Activated naive CD4-positive, alpha-beta T cell treated with anti-CD3 and anti-CD28 coated beads, Interleukin-2, amount 50 U/mL, for 72 hours (primary cell): ENCODE results near the gene LAMA3. TPM values are rescaled to one million over a fixed set of nuclear protein-coding genes. Genes with fewer than 3 reads are reported as not detected.
A peak's percentile ranks its signal among the peaks of the same experiment; 100 is the strongest.

Experiments
- ATAC-seq, 2 donors: fragments of 150-1000 bp; cut with Tn5 transposase; 2 replicates each; pipeline ENCODE4 v1.10.0; 2021; ENCODE audit warnings: mild to moderate bottlenecking in 2 of 2, moderate library complexity in 2 of 2
- DNase-seq, 2 donors: peaks; one replicate each; pipeline ENCODE4 v3.0.0; 2021 to 2022; ENCODE audit warnings: low spot score in 2 of 2
- H3K27ac Mint-ChIP-seq, 2 donors: one replicate each; pipeline ENCODE4 v1.8.0; 2022; ENCODE audit warnings: mild to moderate bottlenecking in 2 of 2, mixed read lengths in 2 of 2
- H3K36me3 Mint-ChIP-seq, 2 donors: one replicate each; pipeline ENCODE4 v1.8.0; 2022; ENCODE audit warnings: mixed read lengths in 2 of 2
- H3K9me3 Mint-ChIP-seq, 2 donors: one replicate each; pipeline ENCODE4 v1.8.0; 2022; ENCODE audit warnings: mixed read lengths in 2 of 2
- total RNA-seq, 2 donors: library from RNA; stranded (reverse); gene quantifications; one replicate each; pipeline ENCODE4 v1.2.3, GENCODE V29; 2022

LAMA3 gene
- total RNA-seq, 2 donors from 2014 or later = 0.07 to 0.16 TPM

- peaks cover under 1 to 11% of the 10 kb centered on the region in 2 donors for H3K36me3 Mint-ChIP-seq
- DNase-seq (no peak), ATAC-seq (no peak)
- H3K27ac Mint-ChIP-seq = no peak overlapping the region
- peaks cover 3 to 14% of the 10 kb centered on the region in 2 donors for H3K9me3 Mint-ChIP-seq
Measured at GRCh38 chr18:23971097-23971440, 281.8 kb downstream of the LAMA3 start.

- no peak overlapping the region for H3K27ac Mint-ChIP-seq
- ATAC-seq = no peak
- H3K36me3 Mint-ChIP-seq = peaks cover 6 to 18% of the 10 kb centered on the region in 2 donors
- no peak for DNase-seq
- peaks cover 7 to 20% of the 10 kb centered on the region in 2 donors for H3K9me3 Mint-ChIP-seq
Measured at GRCh38 chr18:23971666-23972230, 282.5 kb downstream of the LAMA3 start.

- H3K9me3 Mint-ChIP-seq = peaks cover 10 to 24% of the 10 kb centered on the region in 2 donors
- H3K36me3 Mint-ChIP-seq = peaks cover 10 to 24% of the 10 kb centered on the region in 2 donors
- ATAC-seq (peak; percentile 86 to 98), DNase-seq (peak in 1 of 2 donors; percentile 31)
- no peak overlapping the region for H3K27ac Mint-ChIP-seq
Measured at GRCh38 chr18:23972453-23972852, 283.2 kb downstream of the LAMA3 start.

- Mint-ChIP-seq H3K9me3 (peaks cover 10 to 29% of the 10 kb centered on the region in 2 donors), H3K36me3 (peaks cover 10 to 29% of the 10 kb centered on the region in 2 donors), H3K27ac (no peak overlapping the region)
- DNase-seq = no peak
- ATAC-seq = no peak
Measured at GRCh38 chr18:23977103-23977502, 287.9 kb downstream of the LAMA3 start.

GRCh38 chr18:23977719-23978483 is 288.6 kb downstream of the LAMA3 start:
- H3K27ac Mint-ChIP-seq = peak overlapping the region; percentile 31 to 47
- ATAC-seq (peak; percentile 59 to 68), DNase-seq (no peak)
- peaks cover 10 to 29% of the 10 kb centered on the region in 2 donors for H3K9me3 Mint-ChIP-seq
- H3K36me3 Mint-ChIP-seq = peaks cover 10 to 29% of the 10 kb centered on the region in 2 donors

- H3K36me3 Mint-ChIP-seq = peaks cover 6 to 24% of the 10 kb centered on the region in 2 donors
- no peak overlapping the region for H3K27ac Mint-ChIP-seq
- DNase-seq = no peak
- H3K9me3 Mint-ChIP-seq = peaks cover 4 to 17% of the 10 kb centered on the region in 2 donors
- ATAC-seq = no peak
Measured at GRCh38 chr18:23981369-23981980, 292.2 kb downstream of the LAMA3 start.

- Mint-ChIP-seq H3K36me3 (peaks cover 0 to 15% of the 10 kb centered on the region in 2 donors), H3K27ac (no peak overlapping the region), H3K9me3 (peaks cover 0 to 11% of the 10 kb centered on the region in 2 donors)
- ATAC-seq (peak in 1 of 2 donors; percentile 20), DNase-seq (no peak)
Measured at GRCh38 chr18:23982155-23983079, 293.2 kb downstream of the LAMA3 start.

GRCh38 chr18:23983112-23983511 is 293.9 kb downstream of the LAMA3 start:
- Mint-ChIP-seq H3K27ac (no peak overlapping the region), H3K9me3 (peaks cover 0 to 6% of the 10 kb centered on the region in 2 donors), H3K36me3 (peaks cover 0 to 11% of the 10 kb centered on the region in 2 donors)
- DNase-seq (no peak), ATAC-seq (no peak)

- ATAC-seq (peak; percentile 85 to 93), DNase-seq (no peak)
- Mint-ChIP-seq H3K27ac (peak overlapping the region in 1 of 2 donors; percentile 84), H3K36me3 (peaks cover 0 to 10% of the 10 kb centered on the region in 2 donors), H3K9me3 (peaks cover 0 to 6% of the 10 kb centered on the region in 2 donors)
Measured at GRCh38 chr18:23986600-23987359, 297.5 kb downstream of the LAMA3 start.

- H3K36me3 Mint-ChIP-seq = peaks cover 0 to 8% of the 10 kb centered on the region in 2 donors
- H3K27ac Mint-ChIP-seq = no peak overlapping the region
- ATAC-seq (no peak), DNase-seq (no peak)
- peaks cover 0 to 4% of the 10 kb centered on the region in 2 donors for H3K9me3 Mint-ChIP-seq
Measured at GRCh38 chr18:23990474-23991410, 301.5 kb downstream of the LAMA3 start.

GRCh38 chr18:23992089-23992940 is 303.1 kb downstream of the LAMA3 start:
- Mint-ChIP-seq H3K27ac (peak overlapping the region; percentile 36 to 84), H3K9me3 (no peaks in the 10 kb centered on the region), H3K36me3 (no peaks in the 10 kb centered on the region)
- DNase-seq (no peak), ATAC-seq (peak; percentile 98 to 100)

GRCh38 chr18:23992941-23993280 is 303.7 kb downstream of the LAMA3 start:
- DNase-seq (no peak), ATAC-seq (no peak)
- Mint-ChIP-seq H3K27ac (peak overlapping the region; percentile 36 to 84), H3K36me3 (no peaks in the 10 kb centered on the region), H3K9me3 (no peaks in the 10 kb centered on the region)

- H3K9me3 Mint-ChIP-seq = no peaks in the 10 kb centered on the region
- ATAC-seq (no peak), DNase-seq (no peak)
- H3K27ac Mint-ChIP-seq = no peak overlapping the region
- no peaks in the 10 kb centered on the region for H3K36me3 Mint-ChIP-seq
Measured at GRCh38 chr18:23994361-23994902, 305.2 kb downstream of the LAMA3 start.

GRCh38 chr18:23995180-23995579 is 305.9 kb downstream of the LAMA3 start:
- DNase-seq (no peak), ATAC-seq (no peak)
- no peaks in the 10 kb centered on the region for H3K9me3 Mint-ChIP-seq
- no peaks in the 10 kb centered on the region for H3K36me3 Mint-ChIP-seq
- H3K27ac Mint-ChIP-seq = no peak overlapping the region
